Measurements from ENCODE around the gene ARHGAP18. TPM values are rescaled to one million over a fixed set of nuclear protein-coding genes. Genes with fewer than 3 reads are reported as not detected.

Gene ARHGAP18
- total and polyA plus RNA-seq, 2 of the 13 experiments (the other 11 are each of a cell fraction or from before 2014, with no cell fraction given): 58.2 to 115 TPM

DNA sequence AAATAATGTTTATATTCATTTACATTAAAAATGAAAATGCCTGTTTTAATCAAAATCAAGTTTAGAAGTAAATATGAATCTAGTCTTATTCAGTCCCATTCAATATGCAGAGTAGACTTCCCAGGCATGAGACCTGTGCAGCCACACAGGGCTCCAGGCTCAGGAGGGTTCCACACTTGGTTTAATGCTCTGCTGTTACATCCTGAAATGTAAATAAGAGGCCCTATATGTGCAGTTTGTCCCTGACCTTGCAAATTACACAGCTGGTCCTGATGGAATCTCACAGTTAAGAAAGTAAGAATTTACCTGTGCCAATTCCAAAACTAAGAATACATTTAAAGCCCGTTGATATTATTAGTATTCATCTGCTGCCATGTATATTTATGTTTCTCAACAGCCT, 79.4 kb downstream of the ARHGAP18 start (continued):
- TF ChIP-seq, protein P1, sequence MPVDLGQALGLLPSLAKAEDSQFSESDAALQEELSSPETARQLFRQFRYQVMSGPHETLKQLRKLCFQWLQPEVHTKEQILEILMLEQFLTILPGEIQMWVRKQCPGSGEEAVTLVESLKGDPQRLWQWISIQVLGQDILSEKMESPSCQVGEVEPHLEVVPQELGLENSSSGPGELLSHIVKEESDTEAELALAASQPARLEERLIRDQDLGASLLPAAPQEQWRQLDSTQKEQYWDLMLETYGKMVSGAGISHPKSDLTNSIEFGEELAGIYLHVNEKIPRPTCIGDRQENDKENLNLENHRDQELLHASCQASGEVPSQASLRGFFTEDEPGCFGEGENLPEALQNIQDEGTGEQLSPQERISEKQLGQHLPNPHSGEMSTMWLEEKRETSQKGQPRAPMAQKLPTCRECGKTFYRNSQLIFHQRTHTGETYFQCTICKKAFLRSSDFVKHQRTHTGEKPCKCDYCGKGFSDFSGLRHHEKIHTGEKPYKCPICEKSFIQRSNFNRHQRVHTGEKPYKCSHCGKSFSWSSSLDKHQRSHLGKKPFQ (CRISPR knock-in tag; IDR thresholded peaks at IDR 0.05; ENCODE audit: insufficient replicate concordance): no peak
- TF ChIP-seq, protein P2, sequence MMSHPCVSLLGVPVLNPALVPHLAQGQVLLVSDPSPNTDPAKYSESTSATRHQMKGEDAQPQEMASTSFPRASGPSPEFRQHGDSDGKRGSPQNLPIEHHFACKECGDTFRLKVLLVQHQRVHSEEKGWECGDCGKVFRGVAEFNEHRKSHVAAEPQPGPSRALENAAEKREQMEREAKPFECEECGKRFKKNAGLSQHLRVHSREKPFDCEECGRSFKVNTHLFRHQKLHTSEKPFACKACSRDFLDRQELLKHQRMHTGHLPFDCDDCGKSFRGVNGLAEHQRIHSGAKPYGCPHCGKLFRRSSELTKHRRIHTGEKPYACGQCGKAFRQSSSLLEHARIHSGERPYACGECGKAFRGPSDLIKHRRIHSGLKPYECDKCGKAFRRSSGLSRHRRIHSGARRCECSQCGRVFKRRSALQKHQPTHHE (CRISPR knock-in tag; IDR thresholded peaks at IDR 0.05; ENCODE audit: borderline replicate concordance): no peak
- no peak for TF ChIP-seq ZNF101 (CRISPR knock-in tag; IDR thresholded peaks at IDR 0.05; ENCODE audit: borderline replicate concordance, low read depth)
- TF ChIP-seq RARG (CRISPR knock-in tag; IDR thresholded peaks at IDR 0.05; ENCODE audit: low read depth): no peak
- no peak for TF ChIP-seq FOXA1 (IDR thresholded peaks at IDR 0.05)
- TF ChIP-seq FOXA1 (CRISPR knock-in tag; IDR thresholded peaks at IDR 0.05): peak; percentile 81
- TF ChIP-seq RCOR2 (CRISPR knock-in tag; IDR thresholded peaks at IDR 0.05): no peak

DNA sequence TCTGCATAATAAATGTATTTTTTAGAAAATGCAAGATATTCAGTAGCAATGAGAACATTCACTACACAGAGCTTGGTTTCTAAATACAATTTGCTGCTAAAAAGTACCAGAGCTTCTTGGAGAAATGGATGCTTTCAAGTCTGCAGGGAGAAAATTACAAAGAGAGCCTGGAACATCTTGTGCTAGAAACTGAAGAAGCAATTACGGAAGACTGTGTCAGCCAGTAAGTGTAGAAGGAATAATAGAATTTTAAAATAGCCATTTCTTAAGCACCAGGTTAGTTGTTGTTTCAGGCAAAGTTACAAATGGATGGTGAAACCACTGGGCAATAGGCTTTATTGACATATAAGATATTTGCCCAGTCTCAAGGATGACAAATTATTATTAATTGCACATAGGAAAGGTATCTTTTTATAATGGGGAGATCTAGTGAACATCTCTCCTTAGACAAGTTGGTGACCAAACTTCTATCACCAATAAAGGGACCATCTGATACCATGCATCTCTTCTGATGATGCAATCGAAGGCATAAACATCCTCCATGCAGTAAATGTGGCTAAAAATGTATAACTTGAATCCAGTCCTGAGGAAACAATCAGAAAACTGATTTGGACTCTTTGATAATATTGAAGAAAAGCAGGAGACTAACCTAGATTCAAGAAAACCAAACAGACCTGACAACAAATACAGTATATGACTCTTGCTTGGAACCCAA, 81.7 kb downstream of the ARHGAP18 start:
- ChIA-PET POLR2A (no interaction called here), CTCF (ENCODE audit: low intra/inter-chr PET ratio, low total read pairs) (no interaction called here)
- TF ChIP-seq KMT2A (CRISPR knock-in tag; IDR thresholded peaks at IDR 0.05) (no peak), FLYWCH1 (CRISPR knock-in tag; IDR thresholded peaks at IDR 0.05) (no peak), CEBPB (IDR thresholded peaks at IDR 0.05; ENCODE audit: borderline replicate concordance, low read depth, low read length) (peak; percentile 75), MAFG (CRISPR knock-in tag; IDR thresholded peaks at IDR 0.05) (no peak), HDAC6 (IDR thresholded peaks at IDR 0.05; ENCODE audit: low read depth, low read length) (no peak)
- TF ChIP-seq, protein P3, sequence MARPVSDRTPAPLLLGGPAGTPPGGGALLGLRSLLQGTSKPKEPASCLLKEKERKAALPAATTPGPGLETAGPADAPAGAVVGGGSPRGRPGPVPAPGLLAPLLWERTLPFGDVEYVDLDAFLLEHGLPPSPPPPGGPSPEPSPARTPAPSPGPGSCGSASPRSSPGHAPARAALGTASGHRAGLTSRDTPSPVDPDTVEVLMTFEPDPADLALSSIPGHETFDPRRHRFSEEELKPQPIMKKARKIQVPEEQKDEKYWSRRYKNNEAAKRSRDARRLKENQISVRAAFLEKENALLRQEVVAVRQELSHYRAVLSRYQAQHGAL (CRISPR knock-in tag; IDR thresholded peaks at IDR 0.05; ENCODE audit: not compliant biosample characterization): no peak
- TF ChIP-seq, protein P4, sequence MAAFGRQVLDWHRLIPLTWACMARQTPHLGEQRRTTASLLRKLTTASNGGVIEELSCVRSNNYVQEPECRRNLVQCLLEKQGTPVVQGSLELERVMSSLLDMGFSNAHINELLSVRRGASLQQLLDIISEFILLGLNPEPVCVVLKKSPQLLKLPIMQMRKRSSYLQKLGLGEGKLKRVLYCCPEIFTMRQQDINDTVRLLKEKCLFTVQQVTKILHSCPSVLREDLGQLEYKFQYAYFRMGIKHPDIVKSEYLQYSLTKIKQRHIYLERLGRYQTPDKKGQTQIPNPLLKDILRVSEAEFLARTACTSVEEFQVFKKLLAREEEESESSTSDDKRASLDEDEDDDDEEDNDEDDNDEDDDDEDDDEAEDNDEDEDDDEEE (CRISPR knock-in tag; IDR thresholded peaks at IDR 0.05): no peak
- TF ChIP-seq, protein P5, sequence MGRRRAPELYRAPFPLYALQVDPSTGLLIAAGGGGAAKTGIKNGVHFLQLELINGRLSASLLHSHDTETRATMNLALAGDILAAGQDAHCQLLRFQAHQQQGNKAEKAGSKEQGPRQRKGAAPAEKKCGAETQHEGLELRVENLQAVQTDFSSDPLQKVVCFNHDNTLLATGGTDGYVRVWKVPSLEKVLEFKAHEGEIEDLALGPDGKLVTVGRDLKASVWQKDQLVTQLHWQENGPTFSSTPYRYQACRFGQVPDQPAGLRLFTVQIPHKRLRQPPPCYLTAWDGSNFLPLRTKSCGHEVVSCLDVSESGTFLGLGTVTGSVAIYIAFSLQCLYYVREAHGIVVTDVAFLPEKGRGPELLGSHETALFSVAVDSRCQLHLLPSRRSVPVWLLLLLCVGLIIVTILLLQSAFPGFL (CRISPR knock-in tag; IDR thresholded peaks at IDR 0.05): no peak

More for the DNA sequence above, 81.7 kb downstream of the ARHGAP18 start:
- H2AFZ ChIP-seq (ENCODE audit: low read length): no peak overlapping the region
- DNase-seq (ENCODE audit: low spot score): no peak
- H3K9me3 ChIP-seq (ENCODE audit: low read length): no peaks in the 10 kb centered on the region
- H3K27ac ChIP-seq (ENCODE audit: extremely low read length, insufficient read depth, low read length): no peak overlapping the region
- in situ Hi-C loops (cut with HindIII; ENCODE audit: extremely low pct_ligation_motif_present, low pct_unique_long_range_greater_than_20kb) (no loop called here), intact Hi-C loops (cut with micrococcal nuclease; ENCODE audit: unreplicated experiment) (no loop called here)
- no peak for FAIRE-seq
- ATAC-seq: no peak
- no peaks in the 10 kb centered on the region for H3K27me3 ChIP-seq (ENCODE audit: control insufficient read depth in 1 of 2, insufficient read depth in 2 of 2, low read length in 2 of 2)
- no peaks in the 10 kb centered on the region; the same call in 1 of the 2 replicates for H4K20me1 ChIP-seq (ENCODE audit: insufficient read depth, low read length)
- no peaks in the 10 kb centered on the region for H3K79me2 ChIP-seq (ENCODE audit: insufficient read depth, low read length)
- H3K4me3 ChIP-seq (replicated peaks in 1 of 3; ENCODE audit: insufficient read depth in 1 of 3, low read depth in 2 of 3, low read length in 3 of 3): no peak overlapping the region
- H3K36me3 ChIP-seq (replicated peaks in 1 of 2; ENCODE audit: control insufficient read depth in 1 of 2, insufficient read depth in 2 of 2, low read length in 2 of 2): peaks cover 17 to 60% of the 10 kb centered on the region in 2 experiments
- H3K4me2 ChIP-seq (ENCODE audit: low read depth, low read length): no peak overlapping the region
- BruUV-seq (replicated peaks): no TSS peak
- peaks cover 19% of the 10 kb centered on the region for H3K4me1 ChIP-seq (ENCODE audit: insufficient read depth, low read length)
- 98% methylated on average over 2 of the region's 2 CpGs for WGBS (ENCODE audit: low lambda C conversion rate)
- H3K9ac ChIP-seq (ENCODE audit: insufficient read depth, low read depth, low read length): no peak overlapping the region
